LHCN-M2 (cell line): ENCODE measurements around the gene QRICH1. TPM values are rescaled to one million over a fixed set of nuclear protein-coding genes. Genes with fewer than 3 reads are reported as not detected.

ENCODE experiments used
- DNase-seq: peaks from one replicate; pipeline ENCODE4 v3.0.0-alpha.2; 2012; ENCODE audit warnings: low read depth
- total RNA-seq: library from RNA; depleted of rRNA; stranded (reverse); fragments of >200 nt; gene quantifications from 2 replicates; pipeline ENCODE4 v1.2.3, GENCODE V29; 2014

QRICH1 gene
- total RNA-seq, 1 experiment from 2014 or later, result 83.8 TPM

DNA sequence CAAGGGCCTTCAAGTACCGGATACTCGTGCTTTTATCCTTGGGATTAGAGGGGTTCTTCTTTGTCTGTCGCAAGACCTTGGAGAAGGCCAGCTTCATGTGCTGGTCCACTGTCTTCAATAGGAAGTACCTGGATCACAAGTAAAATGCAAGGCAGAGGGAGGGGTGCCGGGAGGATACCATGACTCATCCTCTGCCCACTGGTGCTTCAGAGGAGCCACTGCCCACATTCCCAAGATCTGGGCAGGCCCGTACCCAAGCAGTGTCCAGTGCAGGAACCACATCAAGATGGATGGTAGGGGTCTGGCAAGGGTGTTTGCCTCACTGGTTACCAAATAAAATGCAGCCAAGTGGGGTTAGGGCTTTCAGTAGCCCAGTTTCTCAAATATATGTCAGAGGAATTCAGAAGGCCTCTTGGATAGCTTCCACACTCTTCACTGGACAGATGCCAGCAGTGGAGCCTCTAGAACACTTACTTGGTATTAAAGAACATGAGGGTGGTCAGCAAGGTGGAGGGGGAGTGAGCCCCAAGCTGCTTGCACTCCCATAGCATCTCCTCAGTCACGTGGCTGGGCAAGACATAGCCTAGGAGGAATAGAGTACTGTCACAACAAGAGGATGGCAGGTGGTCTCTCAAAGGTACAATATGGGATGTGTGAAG is 61.1 kb downstream of the QRICH1 start:
- DNase-seq, result no peak

GRCh38 chr3:49030321-49030720 is 63.5 kb downstream of the QRICH1 start:
- DNase-seq, result no peak

- DNase-seq, result no peak
Measured at GRCh38 chr3:49029563-49029884, 64.3 kb downstream of the QRICH1 start.

DNA sequence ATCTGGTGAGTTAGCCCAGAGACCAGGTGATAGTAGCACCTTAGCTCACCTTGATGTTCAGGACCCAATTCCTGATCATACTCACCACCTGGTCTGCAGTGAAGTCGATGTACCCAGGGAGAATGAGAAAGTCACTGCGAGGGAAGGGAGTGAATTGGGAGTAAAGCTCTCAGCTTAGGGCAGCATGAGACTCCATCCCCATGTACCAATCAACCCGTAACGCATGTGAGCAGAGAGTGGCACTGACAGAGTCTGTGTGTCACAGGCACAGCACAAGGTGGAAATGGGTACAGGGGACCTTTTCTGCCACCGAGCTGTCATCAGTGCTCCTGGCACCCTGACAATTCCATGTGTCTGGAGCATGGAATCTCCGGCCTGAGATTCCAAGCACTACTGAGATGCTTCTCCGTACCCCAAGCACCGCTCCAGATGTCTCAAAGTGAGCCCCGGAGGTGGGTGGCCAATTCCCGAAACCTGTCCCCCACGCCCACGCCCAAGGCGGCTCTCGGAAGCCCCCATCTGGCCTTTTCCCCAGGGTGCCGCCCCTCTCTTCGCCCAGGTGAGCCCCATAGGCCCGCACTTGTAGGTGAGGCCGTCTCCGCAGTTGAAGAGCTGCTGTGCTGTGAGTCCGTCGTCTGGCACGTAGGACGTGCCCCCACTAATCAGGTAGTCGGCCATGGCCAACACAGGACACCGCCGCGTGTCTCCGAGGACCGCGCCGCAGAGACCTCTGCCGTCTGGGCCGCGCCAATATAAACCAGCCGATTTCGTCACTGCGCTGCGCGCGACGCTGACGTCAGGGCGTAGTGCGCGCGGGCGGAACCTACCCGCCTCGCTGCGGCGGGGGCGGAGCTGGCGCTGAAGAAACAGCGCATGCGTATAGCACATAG is 65.0 kb downstream of the QRICH1 start, which contains the start of gene IMPDH2:
Gene IMPDH2, minus strand, starts transcription at position 726 of the 890 bp plus-strand sequence. Its CDS starts 48 bp downstream, at position 678.
- peak; percentile 86 for DNase-seq

DNA sequence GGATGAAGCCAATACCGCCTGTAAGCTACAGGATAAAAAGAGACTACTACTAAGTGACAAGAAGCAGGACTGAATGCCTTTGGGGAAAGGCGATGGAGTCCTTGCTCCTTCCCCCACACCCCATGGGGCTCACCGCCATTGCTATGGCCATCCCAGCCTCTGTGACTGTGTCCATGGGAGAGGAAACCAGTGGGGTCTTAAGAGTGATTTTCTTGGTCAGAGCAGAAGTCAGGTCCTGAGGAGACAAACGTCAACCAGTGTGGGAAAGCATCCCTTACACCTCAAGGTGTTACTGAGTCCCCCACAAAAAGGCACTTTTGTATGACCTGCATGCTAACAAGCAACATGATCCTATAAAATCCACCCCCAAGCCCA is 65.6 kb downstream of the QRICH1 start:
- DNase-seq, result no peak

- DNase-seq, result no peak
Measured at GRCh38 chr3:49027634-49028033, 66.2 kb downstream of the QRICH1 start.

DNA sequence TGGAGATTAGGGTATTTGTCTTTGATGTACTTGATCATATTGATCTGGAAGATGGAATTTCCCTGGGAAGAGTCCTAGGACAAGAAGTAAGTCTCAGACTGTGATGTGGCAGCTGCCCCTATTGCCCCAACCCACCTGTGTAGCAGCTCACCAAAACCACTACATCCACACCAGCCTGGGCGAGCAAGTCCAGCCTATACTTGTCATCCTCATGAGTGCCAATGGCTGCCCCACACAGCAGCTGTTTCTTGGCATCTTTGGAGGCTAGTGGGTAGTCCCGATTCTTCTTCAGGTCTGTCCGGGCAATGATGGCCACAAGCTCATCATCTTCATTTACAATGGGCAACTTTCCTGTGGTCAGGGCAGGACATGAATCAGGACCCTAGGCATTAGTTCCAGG is 67.3 kb downstream of the QRICH1 start:
- no peak for DNase-seq

GRCh38 chr3:49025793-49026520 is 67.9 kb downstream of the QRICH1 start:
- no peak for DNase-seq

- peak; percentile 76 for DNase-seq
Measured at GRCh38 chr3:49025005-49025792, 68.7 kb downstream of the QRICH1 start.

DNA sequence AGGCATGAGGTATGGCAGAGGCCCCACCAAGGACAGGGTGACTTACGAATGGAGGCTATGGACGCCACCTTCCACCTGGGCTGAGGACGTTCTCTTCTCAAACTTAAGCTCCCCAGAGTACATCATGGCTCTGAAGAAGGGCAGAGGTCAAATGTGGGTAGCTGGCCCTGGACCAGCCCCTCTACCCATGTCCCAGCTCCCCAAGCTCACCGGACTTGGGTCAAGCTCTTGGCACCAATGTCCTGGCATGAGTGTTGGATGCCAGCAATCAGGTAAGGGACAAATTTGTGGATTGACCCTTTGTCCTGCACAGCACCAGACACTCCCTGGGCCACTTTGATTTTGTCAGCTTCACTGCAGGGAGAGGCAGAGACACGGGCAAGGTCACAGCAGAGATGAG is 69.4 kb downstream of the QRICH1 start:
- DNase-seq, result no peak

GRCh38 chr3:49023775-49024174 is 70.1 kb downstream of the QRICH1 start:
- no peak for DNase-seq

DNA sequence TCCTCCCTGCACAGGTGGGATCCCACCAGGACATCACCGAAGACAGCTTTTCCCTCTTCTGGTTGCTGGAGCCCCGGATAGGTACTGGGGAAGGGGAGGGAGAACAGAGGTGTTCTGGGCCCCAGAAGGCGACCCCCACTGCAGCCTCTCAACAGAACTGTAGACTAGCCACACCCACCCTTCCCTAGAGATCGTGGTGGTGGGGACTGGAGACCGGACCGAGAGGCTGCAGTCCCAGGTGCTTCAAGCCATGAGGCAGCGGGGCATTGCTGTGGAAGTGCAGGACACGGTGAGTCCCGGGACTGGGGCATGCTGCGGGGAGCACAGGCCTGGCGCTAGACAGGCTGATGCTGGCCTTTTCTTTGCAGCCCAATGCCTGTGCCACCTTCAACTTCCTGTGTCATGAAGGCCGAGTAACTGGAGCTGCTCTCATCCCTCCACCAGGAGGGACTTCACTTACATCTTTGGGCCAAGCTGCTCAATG is 71.1 kb downstream of the QRICH1 start:
- DNase-seq, result no peak

DNA sequence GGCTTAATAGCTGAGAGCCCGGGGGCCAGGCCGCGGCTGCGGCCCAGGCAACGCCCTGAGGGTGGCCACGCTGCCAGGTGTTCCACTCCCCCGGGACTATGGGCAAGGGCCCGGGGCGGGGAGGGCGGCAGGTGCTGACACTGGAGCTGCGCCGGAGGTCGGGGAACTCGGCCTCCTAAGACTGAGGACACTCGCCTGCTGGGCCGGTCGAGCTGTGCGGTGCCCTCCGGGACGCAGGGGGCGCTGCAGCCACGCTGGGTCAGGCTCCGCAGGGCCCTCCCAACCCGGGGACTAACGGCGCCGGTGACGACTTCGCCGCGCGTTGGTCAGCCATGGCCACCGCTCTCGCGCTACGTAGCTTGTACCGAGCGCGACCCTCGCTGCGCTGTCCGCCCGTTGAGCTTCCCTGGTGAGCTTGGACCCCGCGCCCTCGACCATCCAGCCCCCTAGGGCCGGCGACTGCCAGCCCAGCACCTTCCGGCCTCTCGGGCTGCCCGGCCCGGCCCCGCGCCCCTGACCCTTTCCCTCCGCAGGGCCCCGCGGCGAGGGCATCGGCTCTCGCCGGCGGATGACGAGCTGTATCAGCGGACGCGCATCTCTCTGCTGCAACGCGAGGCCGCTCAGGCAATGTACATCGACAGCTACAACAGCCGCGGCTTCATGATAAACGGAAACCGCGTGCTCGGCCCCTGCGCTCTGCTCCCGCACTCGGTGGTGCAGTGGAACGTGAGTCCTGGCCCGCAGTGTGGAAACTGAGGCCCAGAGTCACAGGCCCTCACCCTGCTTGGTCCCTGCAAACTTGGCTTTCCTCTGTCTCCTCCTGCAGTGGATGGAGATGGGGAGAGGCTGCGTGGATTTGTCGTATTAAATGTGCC is 71.8 kb downstream of the QRICH1 start, which contains the start of gene NDUFAF3:
Gene NDUFAF3, plus strand, starts transcription at position 309 of the 875 bp plus-strand sequence. Its CDS starts 24 bp downstream, at position 333.
- peak; percentile 94 for DNase-seq

- peak; percentile 97 for DNase-seq
Measured at GRCh38 chr3:49021213-49021812, 72.6 kb downstream of the QRICH1 start.

DNA sequence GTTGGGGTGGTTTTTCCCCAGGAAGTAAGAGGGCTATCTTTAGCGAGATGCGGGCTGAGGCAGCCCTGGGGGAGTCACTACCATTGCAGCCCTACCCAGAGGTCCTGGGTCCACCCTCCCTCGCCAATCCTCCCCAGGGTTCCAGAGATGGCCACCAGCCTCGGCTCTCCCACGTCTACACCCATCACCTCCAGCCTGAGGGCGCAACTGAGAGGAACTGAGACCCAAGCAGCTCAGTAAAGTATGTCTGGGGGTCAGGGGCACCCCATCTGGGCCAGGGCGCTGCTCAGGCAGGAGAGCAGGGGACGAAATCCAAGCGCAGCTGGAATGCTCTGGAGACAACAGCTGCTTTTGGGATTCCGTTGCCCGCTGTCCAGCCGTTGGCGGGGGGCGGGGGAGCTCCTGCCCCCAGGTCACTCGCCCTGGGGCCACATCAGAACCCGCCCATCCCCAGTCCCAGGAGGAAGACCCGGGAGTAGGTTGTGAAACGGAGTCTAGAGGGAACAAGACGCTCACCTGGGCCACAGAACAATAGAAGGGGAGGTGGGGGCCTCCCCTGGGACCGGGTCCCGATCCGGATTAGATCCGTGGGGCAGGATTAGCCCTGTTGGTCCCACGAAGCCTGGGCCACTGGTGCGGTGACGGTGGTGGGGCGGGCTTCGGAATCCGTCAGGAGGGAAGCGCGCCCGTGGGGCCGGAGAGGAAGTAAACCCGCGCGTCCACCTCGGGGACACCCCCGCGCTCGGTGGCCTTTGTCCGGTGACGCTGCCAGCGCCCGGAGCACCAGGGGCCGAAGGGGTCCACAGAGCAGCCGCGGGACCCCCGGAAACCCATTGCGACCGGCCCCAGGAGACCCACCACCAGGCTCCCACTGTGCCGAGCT is 73.3 kb downstream of the QRICH1 start:
- DNase-seq, result peak; percentile 65

GRCh38 chr3:49019941-49020329 is 73.9 kb downstream of the QRICH1 start:
- no peak for DNase-seq

DNA sequence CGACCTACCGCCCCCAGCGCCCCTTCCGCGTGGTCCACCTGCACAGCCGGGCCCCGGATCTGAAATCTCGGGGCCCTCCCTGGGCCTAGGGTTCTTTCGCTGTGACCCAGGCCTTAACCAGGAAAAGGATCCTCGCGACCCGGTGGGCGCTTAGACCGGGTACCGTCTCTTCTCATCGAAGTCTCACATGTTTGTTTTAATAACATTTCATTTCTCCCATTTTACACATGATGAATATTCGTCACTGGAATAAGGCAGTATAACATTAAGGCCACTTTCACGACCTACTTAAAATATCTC is 75.2 kb downstream of the QRICH1 start:
- DNase-seq, result no peak

GRCh38 chr3:49017971-49018706 is 75.7 kb downstream of the QRICH1 start, which contains the start of gene DALRD3:
TSS of gene DALRD3 (minus strand) at chr3:49018580. CDS start at chr3:49018564, 16 bp downstream.
- peak; percentile 55 for DNase-seq
